Measurements from ENCODE around the gene TSPYL1. TPM values are rescaled to one million over a fixed set of nuclear protein-coding genes. Genes with fewer than 3 reads are reported as not detected.

The TSPYL1 gene
- total and polyA plus RNA-seq, 2 of the 8 experiments (the other 6 are each of a cell fraction or from before 2014, with no cell fraction given), result 33.2 to 79.1 TPM

DNA sequence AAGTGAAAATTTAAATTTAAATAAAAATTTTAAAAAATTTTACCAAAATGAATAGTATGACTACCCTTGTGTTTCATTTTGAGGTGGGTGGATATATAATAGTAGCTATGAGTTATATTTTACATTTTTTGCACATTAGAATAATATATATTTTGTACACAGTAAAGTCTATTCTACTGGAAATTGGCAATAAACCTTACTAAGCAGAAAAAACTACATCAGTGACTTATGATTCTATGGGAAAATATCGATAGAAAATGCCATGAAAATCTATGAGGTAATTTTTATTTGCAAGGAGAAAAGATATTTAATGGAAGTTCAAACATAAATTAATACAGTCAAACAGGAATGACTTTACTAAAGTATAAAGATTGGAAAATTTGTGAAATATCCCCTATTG, 23.0 kb downstream of the TSPYL1 start:
- no peak for FAIRE-seq

More for the DNA sequence above, 23.0 kb downstream of the TSPYL1 start:
- no peak overlapping the region for H2BK15ac ChIP-seq (ENCODE audit: low read length)
- no peak overlapping the region for H2AK5ac ChIP-seq (ENCODE audit: low read depth, low read length)
- 90% methylated on average over 1 of the region's 1 CpG; no CpG with 5 or more reads in 1 of the 2 experiments for WGBS, 2 experiments (ENCODE audit: extremely low coverage in 1 of 2, insufficient coverage in 1 of 2, insufficient read length in 1 of 2, insufficient replicate concordance in 2 of 2, low coverage in 1 of 2, low lambda C conversion rate in 2 of 2, missing lambda C conversion rate in 1 of 2)
- POLR2A ChIA-PET (ENCODE audit: partially characterized antibody), result interaction anchor here (0.8 to 3.2 kb wide), 3 partner anchors 10 to 23 kb away, joined by 3 to 23 read pairs (median 3); partner anchors contain the start of gene TSPYL1
- no peak overlapping the region for H3K4me2 ChIP-seq (ENCODE audit: insufficient read depth in 1 of 2, low read depth in 2 of 2, low read length in 2 of 2)
- DNase-seq (ENCODE audit: low read depth in 1 of 2, low spot score in 2 of 2), result no peak
- no peak overlapping the region for H3K23ac ChIP-seq (ENCODE audit: insufficient read length)
- peaks cover 0 to 1% of the 10 kb centered on the region in 2 experiments for H4K20me1 ChIP-seq (replicated peaks in 1 of 2; ENCODE audit: control insufficient read depth in 1 of 2, insufficient read depth in 2 of 2, low read length in 2 of 2)
- H3K4me1 ChIP-seq (replicated peaks in 1 of 4; ENCODE audit: control insufficient read depth in 3 of 4, insufficient read depth in 4 of 4, low read length in 3 of 4), result peaks cover 3 to 16% (median 11%) of the 10 kb centered on the region in 4 experiments
- H3K18ac ChIP-seq (ENCODE audit: extremely low read depth, low read length), result no peak overlapping the region
- H3K4me3 ChIP-seq (ENCODE audit: extremely low read depth in 1 of 4, insufficient read depth in 2 of 4, low read depth in 3 of 4, low read length in 4 of 4), result no peak overlapping the region
- CTCF ChIA-PET (ENCODE audit: partially characterized antibody), result no interaction called here
- no peak overlapping the region for H4K5ac ChIP-seq (ENCODE audit: insufficient read length, low read depth, low read length)
- peaks cover 8% of the 10 kb centered on the region; the same call in 1 of the 2 replicates for H3K23me2 ChIP-seq (ENCODE audit: low read depth, low read length)
- no peak overlapping the region for H4K8ac ChIP-seq (ENCODE audit: extremely low read depth, insufficient read depth, low read length)
- no peaks in the 10 kb centered on the region for H3K27me3 ChIP-seq (replicated peaks in 1 of 4; ENCODE audit: control insufficient read depth in 3 of 4, extremely low read depth in 1 of 4, insufficient read depth in 3 of 4, low read length in 3 of 4)
- no peak overlapping the region for H2BK12ac ChIP-seq (ENCODE audit: low read depth, low read length)
- peaks cover 10% of the 10 kb centered on the region; the same call in 1 of the 2 replicates for H3K79me1 ChIP-seq (ENCODE audit: low read depth, low read length)
- no peak overlapping the region for H4K91ac ChIP-seq (replicated peaks; ENCODE audit: insufficient read length, low read length)
- peaks cover 0 to 21% of the 10 kb centered on the region in 2 experiments; a peak in 2 of 4 replicates for H3K79me2 ChIP-seq (ENCODE audit: control insufficient read depth in 1 of 2, insufficient read depth in 2 of 2, low read length in 2 of 2)
- H2BK20ac ChIP-seq (ENCODE audit: low read length), result no peak overlapping the region
- no peak overlapping the region for H3K56ac ChIP-seq (replicated peaks; ENCODE audit: insufficient read length, low read depth, low read length)
- H3K4ac ChIP-seq (replicated peaks; ENCODE audit: insufficient read length, low read depth, low read length), result no peak overlapping the region
- peaks cover 0 to 3% (median 0%) of the 10 kb centered on the region in 4 experiments; a peak in 1 of 8 replicates for H3K36me3 ChIP-seq (ENCODE audit: control insufficient read depth in 2 of 4, insufficient read depth in 4 of 4, low read length in 3 of 4)
- H2AFZ ChIP-seq (ENCODE audit: low read length), result no peak overlapping the region
- no peak overlapping the region for H3K9ac ChIP-seq (replicated peaks in 1 of 4; ENCODE audit: extremely low read depth in 1 of 4, low read depth in 3 of 4, low read length in 3 of 4)
- H3K9me3 ChIP-seq (ENCODE audit: insufficient read depth in 2 of 2, low read depth in 1 of 2, low read length in 1 of 2), result no peaks in the 10 kb centered on the region
- no peak overlapping the region for H2BK120ac ChIP-seq (replicated peaks; ENCODE audit: low read depth, low read length)
- H3K14ac ChIP-seq (ENCODE audit: insufficient read length), result no peak overlapping the region
- no peak overlapping the region for H3K27ac ChIP-seq (ENCODE audit: low read depth, low read length)
- H2BK5ac ChIP-seq (ENCODE audit: low read depth, low read length), result no peak overlapping the region
- no peak for TF ChIP-seq EZH2 (IDR thresholded peaks at IDR 0.05; ENCODE audit: low read depth, low read length, severe bottlenecking)
- TF ChIP-seq KDM4A (IDR thresholded peaks at IDR 0.05; ENCODE audit: low read depth, low read length, severe bottlenecking), result no peak
- TF ChIP-seq BACH1 (IDR thresholded peaks at IDR 0.05; ENCODE audit: low read length), result no peak
- no peak for TF ChIP-seq POLR2A (IDR thresholded peaks at IDR 0.05; ENCODE audit: control extremely low read depth in 1 of 2, low read depth in 2 of 2, low read length in 2 of 2)
- TF ChIP-seq KDM1A (IDR thresholded peaks at IDR 0.05; ENCODE audit: borderline replicate concordance, low read length), result no peak
- TF ChIP-seq TEAD4 (IDR thresholded peaks at IDR 0.05; ENCODE audit: low read depth, low read length), result no peak
- TF ChIP-seq RBBP5 (IDR thresholded peaks at IDR 0.05; ENCODE audit: borderline replicate concordance, low read depth, low read length), result no peak
- TF ChIP-seq CBX8 (IDR thresholded peaks at IDR 0.05; ENCODE audit: borderline replicate concordance, low read depth, low read length), result no peak

Measured in H1 (cell line).